DMS53 treated with DMSO at 0.1 percent for 48 hours (cell line): ENCODE results near the gene GOLGA6A.

Experiments used
- DNase-seq: peaks from one replicate; lab custom pipeline; 2025; ENCODE audit not compliant: unreplicated experiment; lab: John Stamatoyannopoulos, UW

Gene GOLGA6A

GRCh38 chr15:74037171-74038117 is 44.9 kb downstream of the GOLGA6A start:
- no peak for DNase-seq

- peak; percentile 10 for DNase-seq
These were observed 45.8 kb downstream of the GOLGA6A start for GRCh38 chr15:74036271-74037170.

DNA sequence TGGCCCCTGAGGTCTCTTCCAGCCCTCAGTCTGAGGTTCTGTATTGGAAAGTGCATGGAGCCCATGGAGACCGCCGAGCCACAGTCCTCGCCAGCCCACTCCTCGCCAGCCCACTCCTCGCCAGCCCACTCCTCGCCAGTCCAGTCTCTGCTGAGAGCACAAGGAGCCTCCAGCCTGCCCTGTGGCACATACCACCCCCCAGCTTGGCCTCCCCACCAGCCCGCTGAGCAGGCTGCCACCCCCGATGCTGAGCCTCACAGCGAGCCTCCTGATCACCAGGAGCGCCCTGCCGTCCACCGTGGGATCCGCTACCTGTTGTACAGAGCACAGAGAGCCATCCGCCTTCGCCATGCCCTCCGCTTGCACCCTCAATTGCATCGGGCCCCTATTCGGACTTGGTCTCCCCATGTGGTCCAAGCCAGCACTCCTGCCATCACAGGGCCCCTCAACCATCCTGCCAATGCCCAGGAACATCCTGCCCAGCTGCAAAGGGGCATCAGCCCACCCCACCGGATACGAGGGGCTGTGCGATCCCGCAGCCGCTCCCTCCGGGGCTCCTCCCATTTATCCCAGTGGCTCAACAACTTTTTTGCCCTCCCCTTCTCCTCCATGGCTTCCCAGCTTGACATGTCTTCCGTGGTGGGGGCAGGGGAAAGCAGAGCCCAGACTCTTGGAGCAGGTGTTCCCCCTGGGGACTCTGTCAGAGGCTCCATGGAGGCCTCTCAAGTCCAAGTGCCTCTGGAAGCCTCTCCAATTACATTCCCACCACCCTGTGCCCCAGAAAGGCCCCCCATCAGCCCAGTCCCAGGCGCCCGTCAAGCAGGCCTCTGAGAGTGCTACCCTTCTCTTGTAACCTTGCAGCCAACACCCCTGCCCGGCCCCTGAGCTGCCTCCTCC is 47.0 kb downstream of the GOLGA6A start:
- DNase-seq: no peak

GRCh38 chr15:74034206-74034755 is 48.1 kb downstream of the GOLGA6A start:
- no peak for DNase-seq

- no peak for DNase-seq
These were observed 49.5 kb downstream of the GOLGA6A start for GRCh38 chr15:74032606-74033561.

DNA sequence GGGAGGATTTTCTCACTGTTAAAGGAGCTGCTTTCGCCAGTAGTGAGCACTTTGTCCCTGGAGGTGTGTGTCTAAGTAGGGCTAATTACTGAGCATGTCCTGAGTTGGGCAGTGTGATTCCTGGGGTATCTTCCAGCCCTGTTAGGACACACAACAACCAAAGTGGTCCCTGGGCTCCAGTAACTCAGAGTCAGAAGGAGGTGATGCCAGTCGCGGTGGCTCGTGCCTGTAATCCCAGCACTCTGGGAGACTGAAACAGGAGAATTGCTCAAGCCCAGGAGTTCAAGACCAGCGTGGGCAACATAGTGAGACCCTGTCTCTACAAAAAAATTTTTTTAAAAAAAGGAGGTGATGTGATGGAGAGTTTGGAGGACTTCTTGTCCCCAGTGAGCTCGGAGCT is 50.3 kb downstream of the GOLGA6A start:
- no peak for DNase-seq

- DNase-seq: no peak
These were observed 53.7 kb downstream of the GOLGA6A start for GRCh38 chr15:74028646-74029045.

- no peak for DNase-seq
These were observed 54.7 kb downstream of the GOLGA6A start for GRCh38 chr15:74027688-74028087.

DNA sequence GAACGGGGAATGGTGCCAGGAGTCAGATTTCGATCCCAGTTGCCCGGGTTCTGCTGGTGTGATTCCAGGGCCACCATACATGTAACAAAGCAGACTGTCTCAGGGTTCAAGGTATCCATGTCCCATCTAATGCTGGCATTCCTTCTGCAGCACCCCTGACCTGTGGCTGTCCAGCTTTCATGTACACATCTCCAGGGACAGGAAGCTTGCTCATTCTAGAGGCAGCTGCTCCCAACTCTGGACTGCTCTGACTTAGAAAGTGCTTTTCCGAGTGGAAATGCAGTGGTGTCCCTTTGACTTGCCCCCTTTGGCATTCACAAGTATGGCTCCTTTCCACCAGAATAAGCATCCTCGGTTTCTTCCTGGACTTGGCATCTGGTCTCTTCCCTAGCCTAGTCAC is 56.9 kb downstream of the GOLGA6A start:
- DNase-seq: no peak

DNA sequence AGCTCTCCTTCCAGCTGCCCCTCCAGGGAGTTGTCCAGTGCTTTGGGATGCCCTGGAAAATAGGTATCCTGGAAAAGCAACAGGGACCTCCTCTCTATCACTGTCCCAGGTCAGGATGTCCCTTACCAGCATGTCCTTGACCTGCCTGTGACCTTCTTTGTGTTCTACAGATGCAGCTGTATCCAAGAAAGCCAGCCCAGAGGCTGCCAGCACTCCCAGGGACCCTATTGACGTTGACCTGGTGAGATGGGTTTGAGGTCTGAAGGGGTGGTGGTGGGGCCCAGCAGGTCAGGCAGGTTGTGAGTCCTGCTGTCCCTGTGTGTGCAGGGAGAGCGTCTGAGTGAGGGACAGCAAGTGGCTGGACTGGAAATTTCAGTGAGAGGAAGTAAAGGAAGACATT is 57.7 kb downstream of the GOLGA6A start:
- DNase-seq: no peak

GRCh38 chr15:74022706-74023470 is 59.5 kb downstream of the GOLGA6A start:
- DNase-seq: no peak
